ENCODE measurements around the gene ADIG.

The ADIG gene

GRCh38 chr20:38581013-38581412 lies at the start of gene ADIG:
ADIG (plus strand) TSS chr20:38581197; CDS start chr20:38581251, 54 bp downstream.
- no peak for DNase-seq

- DNase-seq: no peak
Observed at GRCh38 chr20:38534756-38535155, 46.2 kb upstream of the ADIG start.

DNA sequence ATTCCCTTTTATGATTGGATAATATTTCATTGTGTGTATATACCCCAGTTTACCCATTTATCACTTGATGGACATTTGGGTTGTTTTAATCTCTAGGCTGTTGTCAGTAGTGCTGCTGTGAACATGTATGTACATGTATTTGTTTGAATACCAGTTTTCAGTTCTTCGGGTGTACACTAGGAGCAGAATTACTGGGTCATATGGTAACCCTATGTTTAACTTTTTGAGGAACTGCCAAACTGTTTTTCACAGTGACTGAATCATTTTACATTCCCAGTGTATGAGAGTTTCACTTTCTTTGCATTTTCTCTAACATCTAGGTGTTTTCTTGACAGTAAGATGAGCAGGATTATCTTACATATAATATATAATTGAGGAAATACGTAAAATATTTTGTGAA lies 44.7 kb upstream of the ADIG start:
- DNase-seq: no peak

GRCh38 chr20:38537176-38537575 lies 43.8 kb upstream of the ADIG start:
- DNase-seq: no peak

DNA sequence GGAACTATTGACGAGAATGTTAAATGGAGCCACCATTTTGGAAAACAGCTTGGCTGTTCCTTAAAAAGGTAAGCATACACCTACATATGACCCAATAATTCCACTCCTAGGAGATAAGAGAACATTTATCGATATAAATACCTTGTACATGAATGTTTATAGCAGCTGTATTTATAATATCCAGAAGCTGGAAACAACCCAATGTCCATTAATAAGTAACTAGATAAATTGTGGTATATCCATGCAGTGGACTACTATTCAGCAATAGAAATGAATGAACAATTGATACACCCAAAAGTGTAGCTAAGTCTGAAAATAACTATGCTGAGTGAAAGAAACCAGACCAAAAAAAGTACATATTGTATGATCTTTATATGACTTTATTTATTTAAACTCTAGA lies 42.2 kb upstream of the ADIG start:
- no peak for DNase-seq

- no peak for DNase-seq
Observed at GRCh38 chr20:38543014-38543906, 37.7 kb upstream of the ADIG start.

DNA sequence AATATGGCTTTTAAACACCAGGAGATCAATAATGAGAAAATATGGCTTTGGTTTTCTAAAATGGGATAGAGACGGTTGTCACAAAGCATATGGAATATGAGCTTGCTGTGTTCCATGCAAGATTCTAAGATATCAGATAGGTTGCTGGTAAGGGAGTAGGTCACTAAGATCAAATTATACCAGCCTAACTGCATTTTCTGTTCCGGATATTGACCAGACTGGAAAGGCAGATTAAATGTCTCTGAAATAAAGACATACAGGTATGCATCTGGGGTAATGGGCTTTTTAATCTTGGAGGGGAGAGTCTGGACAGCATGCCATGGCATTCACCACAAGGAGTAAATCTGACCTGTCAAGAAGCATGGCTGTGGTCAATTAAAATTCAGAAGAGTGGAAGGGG lies 35.2 kb upstream of the ADIG start:
- DNase-seq: no peak

GRCh38 chr20:38547288-38548085 lies 33.5 kb upstream of the ADIG start:
- DNase-seq: no peak

DNA sequence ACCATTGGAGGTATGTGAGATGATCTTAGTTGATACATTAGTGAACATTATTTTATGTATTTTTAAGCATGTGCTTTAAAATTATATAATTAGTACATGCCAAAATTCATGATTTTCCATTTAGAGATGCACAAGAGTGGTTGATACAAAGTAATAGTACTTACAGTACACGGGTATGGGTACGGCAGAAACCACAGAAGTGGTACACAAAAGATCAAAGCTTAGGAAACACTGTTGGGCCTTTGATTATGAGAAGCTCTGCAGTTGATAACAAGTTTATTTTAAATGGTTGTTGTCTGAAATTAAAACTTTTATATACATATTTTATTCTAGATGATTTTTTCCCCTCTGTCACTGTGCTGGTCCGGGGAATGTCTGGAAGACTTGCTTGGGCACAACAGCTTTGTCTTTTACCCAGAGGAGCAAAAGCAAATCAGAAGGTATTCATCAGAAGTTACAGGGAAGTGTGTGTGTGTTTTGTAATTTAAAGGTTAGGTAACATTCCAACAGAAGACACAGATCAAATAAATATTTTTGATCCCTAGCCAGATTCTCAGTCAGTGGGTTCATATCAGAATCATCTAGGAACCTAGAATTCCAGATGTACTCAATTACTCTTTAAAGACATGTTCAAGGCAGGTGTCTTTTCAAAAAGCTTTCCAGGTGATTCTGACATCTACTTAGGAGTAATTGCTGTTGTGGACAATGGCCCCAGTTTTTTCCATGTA lies 32.5 kb upstream of the ADIG start:
- no peak for DNase-seq

- no peak for DNase-seq
Observed at GRCh38 chr20:38550274-38550673, 30.7 kb upstream of the ADIG start.

DNA sequence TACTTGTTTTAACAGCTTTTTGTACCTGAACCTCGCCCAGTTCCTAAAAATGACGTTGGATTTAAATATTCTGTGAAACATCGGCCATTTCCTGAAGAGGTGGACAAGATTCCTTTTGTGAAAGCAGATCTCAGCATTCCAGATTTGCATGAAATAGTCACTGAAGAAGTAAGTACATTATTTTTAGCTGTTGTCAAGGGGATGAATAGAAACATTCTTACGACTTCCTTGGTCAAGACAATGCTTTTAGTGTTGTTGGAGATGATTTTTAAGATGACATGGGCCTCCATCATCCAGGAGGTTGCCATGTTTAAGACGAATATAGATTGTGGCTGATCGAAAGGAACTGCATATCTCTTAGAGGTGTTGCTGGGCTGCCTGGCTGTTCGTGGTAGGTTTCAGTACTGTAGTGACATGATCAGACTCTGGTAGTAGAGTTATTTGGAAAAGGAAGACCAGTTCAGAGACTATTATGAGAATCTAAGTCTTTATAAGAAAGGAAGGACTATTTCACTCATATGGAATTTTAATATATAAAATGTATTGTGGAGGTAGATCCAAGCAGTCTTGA lies 29.9 kb upstream of the ADIG start:
- DNase-seq: no peak

DNA sequence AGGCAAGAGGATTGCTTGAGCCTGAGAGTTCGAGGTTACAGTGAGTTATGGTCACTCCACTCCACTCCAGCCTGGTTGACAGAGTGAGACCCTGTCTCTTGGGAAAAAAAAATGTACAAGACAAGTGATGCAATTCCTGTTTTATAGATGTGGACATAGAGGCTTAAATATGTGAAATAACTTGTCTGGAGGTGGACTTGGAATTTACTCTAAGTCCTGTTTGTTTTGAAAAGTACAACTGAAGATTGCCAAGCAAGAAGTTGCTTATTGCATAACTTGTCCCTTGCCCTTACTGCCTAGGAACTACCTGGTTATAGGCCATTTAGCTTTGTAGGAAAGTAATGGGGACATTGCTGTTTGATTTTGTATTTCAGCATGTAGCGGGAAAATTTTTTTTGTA lies 26.0 kb upstream of the ADIG start:
- no peak for DNase-seq

DNA sequence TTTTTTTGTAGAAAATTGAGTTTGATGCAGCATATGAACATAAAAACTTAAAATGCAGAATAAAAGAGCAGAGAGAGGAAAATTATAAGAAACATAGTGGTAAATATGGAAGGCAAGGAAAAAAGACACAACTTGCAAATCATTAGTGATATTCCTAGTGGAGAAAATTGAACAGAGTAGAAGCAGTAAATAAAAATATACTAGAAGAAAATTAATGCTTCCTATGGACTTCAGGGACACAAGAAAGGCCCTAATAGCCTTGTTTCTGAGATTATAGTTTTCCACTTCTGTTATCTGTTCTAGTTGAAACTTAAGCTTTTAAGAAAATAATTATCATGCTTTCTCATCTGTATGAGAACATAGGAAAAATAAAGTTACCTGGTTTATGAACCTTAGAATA lies 25.6 kb upstream of the ADIG start:
- DNase-seq: no peak

DNA sequence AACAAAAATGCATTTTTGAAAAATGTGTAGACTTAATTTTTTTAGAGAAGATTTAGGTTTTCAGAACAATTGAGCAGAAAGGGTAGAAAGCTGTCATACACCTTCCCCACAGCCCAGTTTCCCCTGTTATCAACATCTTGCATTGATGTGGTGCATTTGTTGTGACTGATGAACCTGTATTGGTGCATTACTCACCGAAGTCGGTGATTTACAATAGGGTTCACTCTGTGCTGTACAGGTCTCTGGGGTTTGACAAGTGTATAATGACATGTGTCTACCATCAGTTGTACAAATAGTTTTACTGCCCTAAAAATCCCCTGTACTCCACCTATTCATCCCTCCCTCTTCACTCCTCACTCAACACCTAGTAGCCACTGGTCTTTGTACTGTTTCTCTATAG lies 23.8 kb upstream of the ADIG start:
- DNase-seq: no peak

DNA sequence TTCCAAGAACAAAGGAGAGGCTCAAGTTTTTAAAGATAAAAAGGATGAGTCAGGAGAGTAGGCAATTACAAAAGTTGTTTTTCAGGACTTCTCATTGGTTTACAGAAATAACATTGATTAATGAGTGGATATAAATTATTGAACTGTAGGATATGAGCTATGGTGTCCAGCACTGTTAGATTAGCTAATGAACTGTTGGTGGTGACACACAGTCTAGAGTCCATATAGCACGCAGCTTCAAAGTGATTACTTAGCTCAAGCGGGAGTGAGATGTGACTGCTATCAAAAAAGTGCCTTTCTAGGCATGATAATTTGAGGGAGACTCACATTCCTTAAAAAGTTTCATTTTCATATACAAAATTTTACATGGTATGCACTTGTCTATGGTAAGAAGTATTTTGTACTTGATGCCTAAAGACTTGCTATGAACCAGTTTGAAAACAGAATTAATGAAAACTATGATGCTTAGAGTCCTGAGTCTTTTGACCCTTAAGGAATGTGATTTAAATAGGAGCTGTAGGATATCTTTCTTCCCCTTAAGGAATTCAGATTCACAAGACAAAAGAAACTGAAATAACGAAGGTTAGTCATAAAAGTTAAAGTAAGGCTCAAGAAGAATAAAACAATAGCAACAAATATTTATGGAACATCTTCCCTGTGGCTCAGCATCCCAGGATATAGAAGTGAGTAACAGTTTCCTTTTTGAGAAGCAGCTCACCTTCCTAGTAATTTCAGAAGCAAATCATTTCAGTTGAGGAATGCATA lies 22.2 kb upstream of the ADIG start:
- no peak for DNase-seq

- DNase-seq: no peak
Observed at GRCh38 chr20:38559764-38560163, 21.2 kb upstream of the ADIG start.

DNA sequence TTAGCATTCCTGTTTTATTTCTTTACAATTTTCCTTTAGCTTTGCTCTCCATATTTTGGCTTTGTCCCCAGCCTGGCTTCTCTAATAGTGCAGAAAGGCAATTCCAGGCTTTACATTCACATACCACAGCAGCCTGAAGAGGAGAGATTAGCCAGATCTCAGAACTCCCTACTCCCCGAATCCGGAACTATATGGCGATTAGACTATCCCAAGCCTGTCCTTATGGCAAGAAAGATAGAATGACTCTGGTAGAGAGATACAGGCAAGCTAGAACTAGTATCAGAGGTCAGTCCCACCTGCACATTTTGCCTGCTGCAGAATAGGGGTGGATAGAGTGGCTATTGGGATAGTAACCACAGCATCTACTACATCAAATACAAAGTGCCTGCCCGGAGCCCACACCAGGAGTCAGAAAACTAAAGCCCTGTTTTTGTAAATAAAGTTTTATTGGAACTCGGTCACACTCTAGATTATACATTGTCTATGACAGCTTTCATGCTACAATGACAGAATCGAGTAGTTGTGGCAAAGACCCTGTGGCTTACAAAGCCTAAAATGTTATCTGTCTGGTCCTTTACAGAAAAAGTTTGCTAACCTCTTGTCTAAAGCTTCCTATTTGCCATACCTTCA lies 17.1 kb upstream of the ADIG start:
- no peak for DNase-seq

DNA sequence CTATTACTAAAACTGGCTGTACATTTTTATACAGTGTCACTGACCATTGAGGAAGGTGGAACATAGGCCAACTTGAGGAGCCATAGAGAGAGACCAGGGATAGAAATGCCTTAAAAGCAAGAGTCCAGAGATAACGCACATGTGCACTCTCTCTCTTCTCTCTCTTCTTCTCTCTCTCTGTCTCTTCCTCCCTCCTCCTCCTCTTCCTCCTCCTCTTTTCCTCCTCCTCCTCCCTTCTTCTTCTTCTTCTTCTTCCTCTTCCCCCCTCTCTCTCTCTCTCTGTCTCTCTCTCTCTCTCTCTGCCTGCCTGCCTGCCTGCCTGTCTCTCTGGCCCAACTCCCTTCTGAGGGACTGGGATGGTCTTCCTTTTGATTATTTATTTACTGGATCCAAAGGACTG lies 16.3 kb upstream of the ADIG start:
- no peak for DNase-seq

- no peak for DNase-seq
Observed at GRCh38 chr20:38566036-38566598, 14.9 kb upstream of the ADIG start.

DNA sequence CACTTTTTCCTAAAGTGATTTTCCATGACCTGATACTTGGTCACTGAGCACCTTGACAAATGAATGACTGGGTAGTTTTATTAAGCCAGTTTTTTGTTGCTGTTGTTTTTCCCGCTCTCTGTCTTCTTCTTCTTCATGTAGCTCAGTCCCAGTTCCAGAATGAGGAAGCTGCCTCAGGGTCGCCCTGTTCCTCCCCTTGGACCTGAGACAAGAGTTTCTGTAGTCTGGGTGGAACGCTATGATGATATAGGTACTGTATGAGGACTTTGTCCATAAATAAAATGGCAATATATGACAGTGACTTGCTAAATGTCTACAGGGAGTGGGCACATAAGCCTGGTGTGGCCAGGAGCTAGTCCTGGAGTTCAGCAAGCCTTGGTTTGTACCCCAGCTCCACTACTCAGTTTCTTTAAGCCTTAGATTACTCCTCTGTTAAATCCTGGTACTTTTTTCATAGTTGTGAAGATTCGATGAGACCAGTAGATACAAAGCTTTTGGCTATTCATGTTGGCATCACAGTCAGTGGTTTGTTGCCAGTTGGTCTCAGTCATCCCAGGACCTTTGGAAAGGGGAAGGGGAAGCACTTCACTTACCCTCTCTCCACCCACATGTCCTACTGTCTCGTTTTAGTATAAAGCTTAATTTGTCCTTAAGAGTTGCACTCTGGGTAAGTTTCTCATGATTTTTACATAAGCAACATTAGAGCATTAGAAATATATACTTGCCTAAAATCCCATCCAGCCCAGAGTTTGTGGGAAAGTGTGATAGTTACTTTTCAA lies 11.1 kb upstream of the ADIG start:
- no peak for DNase-seq

- no peak for DNase-seq
Observed at GRCh38 chr20:38573413-38573812, 7.6 kb upstream of the ADIG start.
